GM23338 (cell line): ENCODE data around the gene SYNDIG1. TPM values are rescaled to one million over a fixed set of nuclear protein-coding genes. Genes with fewer than 3 reads are reported as not detected.

Experiments used
- ATAC-seq: fragments of 200-7000 bp; cut with Tn5 transposase; 3 replicates; pipeline ENCODE4 v1.9.1; 2020
- DNase-seq: peaks from one replicate; pipeline ENCODE4 v3.0.0-alpha.2; 2015; ENCODE audit warnings: low spot score
- H2AFZ ChIP-seq: fragments of 200-600 bp; sonication (generic); 2 replicates; pipeline ENCODE4 v1.8.0; 2016; ENCODE audit warnings: antibody characterized with exemption, mild to moderate bottlenecking, moderate library complexity
- H3F3A ChIP-seq: fragments of 200-600 bp; sonication (generic); replicated peaks from 2 replicates; pipeline ENCODE4 v1.8.0; 2017; ENCODE audit warnings: antibody characterized with exemption, mixed run types, low read depth
- H3K27ac ChIP-seq: fragments of 200-600 bp; sonication (generic); 2 replicates; pipeline ENCODE4 v1.6.1; 2016; ENCODE audit warnings: low read depth
- H3K27me3 ChIP-seq: fragments of 200-600 bp; sonication (generic); 2 replicates; pipeline ENCODE4 v1.8.0; 2016; ENCODE audit warnings: mild to moderate bottlenecking, mixed run types, moderate library complexity; ENCODE audit not compliant: insufficient read depth
- H3K36me3 ChIP-seq: fragments of 200-600 bp; sonication (generic); 2 replicates; pipeline ENCODE4 v1.8.0; 2016; ENCODE audit warnings: mild to moderate bottlenecking; ENCODE audit not compliant: insufficient read depth
- H3K4me1 ChIP-seq: fragments of 200-600 bp; sonication (generic); 2 replicates; pipeline ENCODE4 v1.8.0; 2016; ENCODE audit warnings: mild to moderate bottlenecking, moderate library complexity; ENCODE audit not compliant: insufficient read depth
- H3K4me2 ChIP-seq: fragments of 200-600 bp; sonication (generic); 2 replicates; pipeline ENCODE4 v1.7.1; 2017; ENCODE audit warnings: mixed run types
- H3K4me3 ChIP-seq: fragments of 200-600 bp; sonication (generic); 2 replicates; pipeline ENCODE4 v1.6.1; 2016; ENCODE audit warnings: mixed run types
- H3K79me2 ChIP-seq: fragments of 200-600 bp; sonication (generic); replicated peaks from 2 replicates; pipeline ENCODE4 v1.8.0; 2017; ENCODE audit warnings: mild to moderate bottlenecking; ENCODE audit not compliant: insufficient read depth
- H3K9me2 ChIP-seq: fragments of 200-600 bp; sonication (generic); 2 replicates; pipeline ENCODE4 v1.8.0; 2017; ENCODE audit not compliant: insufficient read depth
- H4K20me1 ChIP-seq: fragments of 200-600 bp; sonication (generic); replicated peaks from 2 replicates; pipeline ENCODE4 v1.8.0; 2017; ENCODE audit warnings: mild to moderate bottlenecking; ENCODE audit not compliant: insufficient read depth
- H3K27ac Mint-ChIP-seq: 2 replicates; pipeline ENCODE4 v1.8.0; 2020; ENCODE audit warnings: inconsistent platforms, mild to moderate bottlenecking, moderate library complexity, mixed read lengths
- H3K27me3 Mint-ChIP-seq: 3 replicates; pipeline ENCODE4 v1.8.0; 2022; ENCODE audit warnings: low read depth, mild to moderate bottlenecking, moderate library complexity, mixed read lengths, inconsistent platforms; ENCODE audit not compliant: insufficient read depth, poor library complexity
- H3K36me3 Mint-ChIP-seq: 3 replicates; pipeline ENCODE4 v1.8.0; 2021; ENCODE audit warnings: low read depth, mild to moderate bottlenecking, inconsistent platforms, moderate library complexity, mixed read lengths
- H3K4me1 Mint-ChIP-seq: 3 replicates; pipeline ENCODE4 v1.8.0; 2020; ENCODE audit warnings: mild to moderate bottlenecking, inconsistent platforms, mixed read lengths
- H3K4me3 Mint-ChIP-seq: 3 replicates; pipeline ENCODE4 v1.8.0; 2021; ENCODE audit warnings: moderate library complexity, mild to moderate bottlenecking, inconsistent platforms, mixed read lengths
- H3K9me3 Mint-ChIP-seq: 3 replicates; pipeline ENCODE4 v1.8.0; 2020; ENCODE audit warnings: moderate library complexity, mild to moderate bottlenecking, inconsistent platforms, mixed read lengths
- CREB1 ChIP-seq: fragments of 250-450 bp; sonication (Bioruptor Pico); IDR thresholded peaks from 2 replicates; pipeline ENCODE4 v1.5.0; 2020; ENCODE audit warnings: low read depth, mild to moderate bottlenecking, moderate library complexity
- CTCF ChIP-seq, 2 experiments: fragments of 200-600 bp in 1 of 2; sonication (generic) in 1 of 2; conservative IDR thresholded peaks; 2 replicates each; pipeline versions ENCODE4 v1.5.1 to v1.6.1; 2016 to 2017; ENCODE audit warnings: antibody characterized with exemption in 2 of 2, low read depth in 2 of 2, mild to moderate bottlenecking in 2 of 2, moderate library complexity in 1 of 2
- EZH2phosphoT487 ChIP-seq: fragments of 200-600 bp; sonication (generic); IDR thresholded peaks from one replicate; pipeline ENCODE4 v1.8.1; 2018; ENCODE audit warnings: antibody characterized with exemption; ENCODE audit not compliant: unreplicated experiment
- JUNB ChIP-seq: IDR thresholded peaks from one replicate; pipeline ENCODE4 v1.6.1; 2016; ENCODE audit warnings: antibody characterized with exemption; ENCODE audit not compliant: unreplicated experiment
- NANOG ChIP-seq: IDR thresholded peaks from 2 replicates; pipeline ENCODE4 v1.6.1; 2016; ENCODE audit warnings: antibody characterized with exemption, borderline replicate concordance
- POLR2AphosphoS5 ChIP-seq: IDR thresholded peaks from 2 replicates; pipeline ENCODE4 v1.6.1; 2016; ENCODE audit warnings: antibody characterized with exemption, low read depth
- REST ChIP-seq: IDR thresholded peaks from one replicate; pipeline ENCODE4 v1.6.1; 2018; ENCODE audit warnings: antibody characterized with exemption; ENCODE audit not compliant: unreplicated experiment
- STAT1 ChIP-seq: IDR thresholded peaks from one replicate; pipeline ENCODE4 v1.6.1; 2016; ENCODE audit warnings: antibody characterized with exemption; ENCODE audit not compliant: unreplicated experiment
- ZNF114 ChIP-seq: fragments of 250-450 bp; sonication (Bioruptor Pico); IDR thresholded peaks from 2 replicates; pipeline ENCODE4 v1.5.0; 2020; ENCODE audit warnings: mild to moderate bottlenecking, moderate library complexity
- ZNF331 ChIP-seq: fragments of 250-450 bp; sonication (Bioruptor Pico); IDR thresholded peaks from 2 replicates; pipeline ENCODE4 v1.5.0; 2020; ENCODE audit warnings: low read depth, mild to moderate bottlenecking, moderate library complexity
- polyA plus RNA-seq: library from polyadenylated mRNA; unstranded; fragments of >200 nt; fragmentation: Nextera tagmentation; extraction: Ambion mirVana; gene quantifications from 2 replicates; pipeline ENCODE4 v1.2.1, GENCODE V29; 2016
- total RNA-seq: library from RNA; depleted of rRNA; stranded (reverse); fragments of >200 nt; shearing (Covaris generic); gene quantifications from 2 replicates; pipeline ENCODE4 v1.2.3, GENCODE V29; 2014
- TF ChIP-seq, protein P1 (sequence below): IDR thresholded peaks from 2 replicates; pipeline ENCODE4 v1.6.1; 2016; ENCODE audit warnings: antibody characterized with exemption

SYNDIG1 gene
- total and polyA plus RNA-seq, 2 experiments from 2014 or later = 2.8 to 4.8 TPM

DNA sequence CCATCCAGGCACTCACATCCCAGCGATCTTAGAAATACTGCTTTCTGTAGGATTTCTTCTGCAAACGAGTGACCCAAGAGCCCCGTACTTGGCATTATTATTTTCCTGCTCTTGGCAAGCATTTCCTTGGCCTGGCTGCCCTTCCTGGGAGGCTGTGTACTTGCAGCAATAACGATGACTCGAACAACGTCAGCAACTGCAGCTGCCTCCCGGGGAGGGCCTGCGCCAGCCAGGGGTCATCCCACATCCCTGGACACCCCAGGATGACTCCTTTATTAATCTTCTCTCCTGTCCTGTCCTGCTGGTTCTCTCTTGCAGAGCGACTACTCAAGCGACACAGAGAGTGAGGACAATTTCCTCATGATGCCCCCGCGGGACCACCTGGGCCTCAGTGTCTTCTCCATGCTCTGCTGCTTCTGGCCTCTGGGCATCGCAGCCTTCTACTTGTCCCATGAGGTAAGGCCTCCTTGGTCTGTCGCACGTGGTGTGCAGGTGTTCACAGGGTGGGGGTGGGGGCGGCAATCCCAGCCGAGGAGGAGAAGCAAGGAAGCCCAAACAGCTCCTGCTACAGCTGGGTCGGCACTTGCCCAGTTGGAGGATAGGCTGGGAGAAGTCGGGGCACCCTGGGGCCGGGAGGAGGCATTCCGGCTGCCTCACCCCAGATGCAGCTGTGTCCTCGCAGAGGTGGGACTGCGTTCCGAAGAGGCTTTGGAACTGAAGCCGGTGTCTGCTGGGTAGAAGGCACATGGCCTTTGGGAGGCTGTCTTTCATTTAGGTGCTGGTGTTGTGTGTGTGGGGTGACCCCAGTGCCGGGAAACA is 115.3 kb downstream of the SYNDIG1 start (continued):
- TF ChIP-seq, protein P1, sequence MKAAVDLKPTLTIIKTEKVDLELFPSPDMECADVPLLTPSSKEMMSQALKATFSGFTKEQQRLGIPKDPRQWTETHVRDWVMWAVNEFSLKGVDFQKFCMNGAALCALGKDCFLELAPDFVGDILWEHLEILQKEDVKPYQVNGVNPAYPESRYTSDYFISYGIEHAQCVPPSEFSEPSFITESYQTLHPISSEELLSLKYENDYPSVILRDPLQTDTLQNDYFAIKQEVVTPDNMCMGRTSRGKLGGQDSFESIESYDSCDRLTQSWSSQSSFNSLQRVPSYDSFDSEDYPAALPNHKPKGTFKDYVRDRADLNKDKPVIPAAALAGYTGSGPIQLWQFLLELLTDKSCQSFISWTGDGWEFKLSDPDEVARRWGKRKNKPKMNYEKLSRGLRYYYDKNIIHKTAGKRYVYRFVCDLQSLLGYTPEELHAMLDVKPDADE = no peak
- TF ChIP-seq CREB1 (CRISPR knock-in tag) (no peak), POLR2AphosphoS5 (no peak), JUNB (no peak), ZNF114 (CRISPR knock-in tag) (no peak)

DNA sequence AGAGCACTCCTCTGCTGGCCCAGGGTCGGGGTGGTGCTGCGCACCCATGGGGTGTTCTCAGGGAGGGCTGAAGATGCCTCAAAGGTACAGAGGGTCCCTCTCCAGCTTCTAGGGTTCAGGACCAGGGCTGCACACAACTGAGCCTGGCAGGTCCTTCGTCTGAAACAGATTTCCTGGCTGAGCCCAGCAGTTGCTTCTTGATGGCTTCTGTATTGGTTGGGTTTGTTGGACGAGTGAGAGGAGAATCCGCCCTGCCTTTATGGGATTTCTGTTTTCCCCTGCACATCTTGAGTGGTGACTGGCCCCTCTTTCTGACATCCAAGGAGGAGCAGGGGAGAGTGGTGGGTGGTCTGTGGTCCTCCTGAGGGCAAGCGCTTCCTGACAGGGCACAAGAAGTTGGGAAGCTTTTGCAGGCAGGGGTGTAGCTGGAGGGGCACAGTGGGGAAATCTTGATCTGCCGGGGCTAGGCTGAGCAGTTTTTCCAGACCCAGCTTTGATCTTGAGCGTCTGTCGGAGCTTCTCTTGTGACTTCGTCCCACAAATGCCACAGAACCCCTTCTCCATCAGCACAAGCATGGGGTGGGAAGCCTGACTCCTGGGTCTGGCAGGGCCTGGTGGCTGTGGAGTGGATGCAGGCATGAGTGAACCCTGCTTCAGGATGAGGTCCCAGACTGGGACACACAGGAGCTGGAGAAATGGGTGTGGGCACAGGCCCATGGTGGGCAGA is 116.5 kb downstream of the SYNDIG1 start:
- ATAC-seq = no peak
- H3K4me3 Mint-ChIP-seq = no peak overlapping the region
- TF ChIP-seq JUNB (no peak), CREB1 (CRISPR knock-in tag) (no peak), NANOG (no peak), POLR2AphosphoS5 (no peak), STAT1 (no peak), ZNF331 (CRISPR knock-in tag) (no peak), REST (no peak), ZNF114 (CRISPR knock-in tag) (no peak), CTCF (conservative IDR thresholded peaks at IDR 0.05; ENCODE audit: low read depth in 2 of 2) (no peak), EZH2phosphoT487 (no peak)
- TF ChIP-seq, protein P1 = no peak

More for the DNA sequence above, 116.5 kb downstream of the SYNDIG1 start:
- H3K27ac ChIP-seq = no peak overlapping the region
- no peaks in the 10 kb centered on the region for H4K20me1 ChIP-seq
- H3K9me2 ChIP-seq = no peaks in the 10 kb centered on the region
- Mint-ChIP-seq H3K27ac (no peak overlapping the region), H3K9me3 (no peaks in the 10 kb centered on the region), H3K4me1 (peaks cover 5% of the 10 kb centered on the region), H3K27me3 (peaks cover 12% of the 10 kb centered on the region), H3K36me3 (no peaks in the 10 kb centered on the region; the same call in 2 of the 3 replicates)
- no peak overlapping the region for H3K4me2 ChIP-seq
- DNase-seq = no peak
- H3K27me3 ChIP-seq = no peaks in the 10 kb centered on the region
- no peaks in the 10 kb centered on the region for H3K36me3 ChIP-seq
- H3K79me2 ChIP-seq = no peaks in the 10 kb centered on the region
- H3K4me3 ChIP-seq = no peak overlapping the region
- no peaks in the 10 kb centered on the region for H3F3A ChIP-seq
- H2AFZ ChIP-seq = no peak overlapping the region
- no peaks in the 10 kb centered on the region for H3K4me1 ChIP-seq
